Stimulated activated naive CD4-positive, alpha-beta T cell treated with Interleukin-2 at 50 U/mL for 16 hours (primary cell): ENCODE results near the gene SLC10A3.

Experiments
- DNase-seq: peaks from one replicate; lab custom pipeline; 2025; lab: John Stamatoyannopoulos, UW

SLC10A3 gene

GRCh38 chrX:154490414-154491083 lies at the start of gene SLC10A3:
Gene SLC10A3, minus strand, starts transcription at chrX:154490629. Its CDS starts 1,689 bp downstream, at chrX:154488940.
- DNase-seq, result peak; percentile 81

GRCh38 chrX:154539077-154539476 lies 48.6 kb upstream of the SLC10A3 start:
- no peak for DNase-seq

- DNase-seq, result no peak
These were observed 45.5 kb upstream of the SLC10A3 start for GRCh38 chrX:154535892-154536291.

- peak; percentile 79 for DNase-seq
These were observed 44.3 kb upstream of the SLC10A3 start for GRCh38 chrX:154534526-154535322.

- no peak for DNase-seq
These were observed 42.3 kb upstream of the SLC10A3 start for GRCh38 chrX:154532690-154533089.

GRCh38 chrX:154531626-154532025 lies 41.2 kb upstream of the SLC10A3 start:
- DNase-seq, result no peak

- no peak for DNase-seq
These were observed 39.9 kb upstream of the SLC10A3 start for GRCh38 chrX:154530286-154530685.

GRCh38 chrX:154529206-154529612 lies 38.8 kb upstream of the SLC10A3 start:
- no peak for DNase-seq

- DNase-seq, result peak; percentile 52
These were observed 36.7 kb upstream of the SLC10A3 start for GRCh38 chrX:154526901-154527675.

GRCh38 chrX:154525606-154526490 lies 35.4 kb upstream of the SLC10A3 start:
- no peak for DNase-seq

GRCh38 chrX:154519389-154519788 lies 29.0 kb upstream of the SLC10A3 start:
- no peak for DNase-seq

GRCh38 chrX:154517101-154517781 lies 26.8 kb upstream of the SLC10A3 start:
- DNase-seq, result no peak

- no peak for DNase-seq
These were observed 26.2 kb upstream of the SLC10A3 start for GRCh38 chrX:154516656-154517100.

GRCh38 chrX:154515966-154516655 lies 25.7 kb upstream of the SLC10A3 start, which contains the start of gene FAM3A:
Gene FAM3A, minus strand, starts transcription at chrX:154516232. Its CDS starts 460 bp downstream, at chrX:154515772.
- peak; percentile 87 for DNase-seq

GRCh38 chrX:154515090-154515965 lies 24.9 kb upstream of the SLC10A3 start:
- peak; percentile 20 for DNase-seq

- no peak for DNase-seq
These were observed 23.3 kb upstream of the SLC10A3 start for GRCh38 chrX:154513716-154514115.

GRCh38 chrX:154512879-154513553 lies 22.6 kb upstream of the SLC10A3 start:
- no peak for DNase-seq

GRCh38 chrX:154511761-154512160 lies 21.3 kb upstream of the SLC10A3 start:
- no peak for DNase-seq

- no peak for DNase-seq
These were observed 19.0 kb upstream of the SLC10A3 start for GRCh38 chrX:154509455-154509854.
